Vagina (tissue), 2 donors: ENCODE measurements around the gene RRP1B.

Source experiments
- CTCF ChIP-seq, 3 experiments: fragments of 450-650 bp in 2 of 3; fragments of 200-600 bp in 1 of 3; sonication (generic) in 1 of 3; IDR thresholded peaks; one replicate each; pipeline ENCODE4 v1.5.1; 2017 to 2019; ENCODE audit warnings: antibody characterized with exemption in 3 of 3, mild to moderate bottlenecking in 2 of 3, moderate library complexity in 2 of 3
- POLR2A ChIP-seq, 2 donors: fragments of 450-650 bp; IDR thresholded peaks; one replicate each; pipeline ENCODE4 v1.6.1; 2017; ENCODE audit warnings: antibody characterized with exemption in 2 of 2, mild to moderate bottlenecking in 2 of 2, moderate library complexity in 2 of 2

GRCh38 chr21:43731476-43731875 lies 72.1 kb downstream of the RRP1B start:
- TF ChIP-seq CTCF (IDR thresholded peaks at IDR 0.05) (no peak), POLR2A (IDR thresholded peaks at IDR 0.05) (no peak)
